ENCODE data around the gene ASTE1.

Gene ASTE1, protein sequence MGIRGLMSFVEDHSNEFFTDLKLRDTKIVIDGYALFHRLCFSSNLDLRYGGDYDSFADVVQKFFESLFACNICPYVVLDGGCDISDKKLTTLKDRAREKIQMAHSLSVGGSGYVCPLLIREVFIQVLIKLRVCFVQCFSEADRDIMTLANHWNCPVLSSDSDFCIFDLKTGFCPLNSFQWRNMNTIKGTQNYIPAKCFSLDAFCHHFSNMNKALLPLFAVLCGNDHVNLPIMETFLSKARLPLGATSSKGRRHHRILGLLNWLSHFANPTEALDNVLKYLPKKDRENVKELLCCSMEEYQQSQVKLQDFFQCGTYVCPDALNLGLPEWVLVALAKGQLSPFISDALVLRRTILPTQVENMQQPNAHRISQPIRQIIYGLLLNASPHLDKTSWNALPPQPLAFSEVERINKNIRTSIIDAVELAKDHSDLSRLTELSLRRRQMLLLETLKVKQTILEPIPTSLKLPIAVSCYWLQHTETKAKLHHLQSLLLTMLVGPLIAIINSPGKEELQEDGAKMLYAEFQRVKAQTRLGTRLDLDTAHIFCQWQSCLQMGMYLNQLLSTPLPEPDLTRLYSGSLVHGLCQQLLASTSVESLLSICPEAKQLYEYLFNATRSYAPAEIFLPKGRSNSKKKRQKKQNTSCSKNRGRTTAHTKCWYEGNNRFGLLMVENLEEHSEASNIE

DNA sequence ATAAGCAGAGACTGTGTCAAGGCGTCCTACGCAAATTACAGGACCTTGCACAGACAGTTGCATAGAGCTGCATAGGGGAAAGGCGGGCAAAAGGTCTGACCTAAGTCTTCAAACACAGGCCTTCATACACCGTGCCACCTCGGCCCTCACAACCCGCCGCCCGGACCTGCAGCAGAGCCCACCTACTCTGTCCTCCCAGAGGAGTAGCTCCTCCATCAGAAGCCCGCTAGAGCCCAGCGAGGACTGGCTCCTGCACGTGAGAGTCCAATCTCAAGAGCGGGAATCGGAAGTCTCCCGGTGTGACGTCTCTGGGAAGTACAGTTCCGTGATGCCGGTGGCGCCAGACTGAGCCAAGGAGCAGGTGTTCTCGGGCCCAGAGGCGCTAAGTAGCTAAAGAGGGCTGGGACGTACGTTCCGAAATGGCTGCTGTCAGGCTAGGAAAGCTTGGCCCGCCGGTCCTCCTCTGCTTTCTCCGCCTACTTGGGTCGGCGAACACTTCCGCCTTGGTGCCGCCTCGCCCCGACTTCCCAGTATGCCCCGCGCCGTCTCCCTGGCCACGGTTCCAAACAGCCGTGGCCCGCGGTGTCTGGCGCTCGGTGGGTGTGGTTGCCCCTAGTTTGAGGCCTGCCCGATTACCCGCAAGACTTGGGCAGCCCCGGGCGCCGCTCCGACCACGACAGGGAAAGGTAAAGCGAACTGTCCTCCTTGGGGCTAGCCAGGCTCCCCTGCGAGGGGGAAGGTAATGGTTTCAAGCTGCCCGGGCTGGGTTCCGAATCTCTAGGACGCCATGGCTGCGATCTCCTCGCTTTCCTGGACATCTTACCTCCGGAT, at the start of gene ASTE1, which contains the start of gene NEK11:
Gene ASTE1 (minus strand): TSS at position 505 of the 831 bp plus-strand sequence. CDS start 1,519 bp downstream, outside the sequence.
Gene NEK11 (plus strand): TSS at position 557 of the 831 bp plus-strand sequence. CDS start 2,832 bp downstream, outside the sequence.
- peak; percentile 75 for DNase-seq (ENCODE audit: low read depth)
- H3K4me3 ChIP-seq (ENCODE audit: control insufficient read depth, low read depth, low read length), result peak within 1 kb of the TSS; percentile 83
- TF ChIP-seq, protein P1, sequence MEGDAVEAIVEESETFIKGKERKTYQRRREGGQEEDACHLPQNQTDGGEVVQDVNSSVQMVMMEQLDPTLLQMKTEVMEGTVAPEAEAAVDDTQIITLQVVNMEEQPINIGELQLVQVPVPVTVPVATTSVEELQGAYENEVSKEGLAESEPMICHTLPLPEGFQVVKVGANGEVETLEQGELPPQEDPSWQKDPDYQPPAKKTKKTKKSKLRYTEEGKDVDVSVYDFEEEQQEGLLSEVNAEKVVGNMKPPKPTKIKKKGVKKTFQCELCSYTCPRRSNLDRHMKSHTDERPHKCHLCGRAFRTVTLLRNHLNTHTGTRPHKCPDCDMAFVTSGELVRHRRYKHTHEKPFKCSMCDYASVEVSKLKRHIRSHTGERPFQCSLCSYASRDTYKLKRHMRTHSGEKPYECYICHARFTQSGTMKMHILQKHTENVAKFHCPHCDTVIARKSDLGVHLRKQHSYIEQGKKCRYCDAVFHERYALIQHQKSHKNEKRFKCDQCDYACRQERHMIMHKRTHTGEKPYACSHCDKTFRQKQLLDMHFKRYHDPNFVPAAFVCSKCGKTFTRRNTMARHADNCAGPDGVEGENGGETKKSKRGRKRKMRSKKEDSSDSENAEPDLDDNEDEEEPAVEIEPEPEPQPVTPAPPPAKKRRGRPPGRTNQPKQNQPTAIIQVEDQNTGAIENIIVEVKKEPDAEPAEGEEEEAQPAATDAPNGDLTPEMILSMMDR (conservative IDR thresholded peaks at IDR 0.05; ENCODE audit: control insufficient read depth, insufficient read depth, low read depth, low read length), result no peak

DNA sequence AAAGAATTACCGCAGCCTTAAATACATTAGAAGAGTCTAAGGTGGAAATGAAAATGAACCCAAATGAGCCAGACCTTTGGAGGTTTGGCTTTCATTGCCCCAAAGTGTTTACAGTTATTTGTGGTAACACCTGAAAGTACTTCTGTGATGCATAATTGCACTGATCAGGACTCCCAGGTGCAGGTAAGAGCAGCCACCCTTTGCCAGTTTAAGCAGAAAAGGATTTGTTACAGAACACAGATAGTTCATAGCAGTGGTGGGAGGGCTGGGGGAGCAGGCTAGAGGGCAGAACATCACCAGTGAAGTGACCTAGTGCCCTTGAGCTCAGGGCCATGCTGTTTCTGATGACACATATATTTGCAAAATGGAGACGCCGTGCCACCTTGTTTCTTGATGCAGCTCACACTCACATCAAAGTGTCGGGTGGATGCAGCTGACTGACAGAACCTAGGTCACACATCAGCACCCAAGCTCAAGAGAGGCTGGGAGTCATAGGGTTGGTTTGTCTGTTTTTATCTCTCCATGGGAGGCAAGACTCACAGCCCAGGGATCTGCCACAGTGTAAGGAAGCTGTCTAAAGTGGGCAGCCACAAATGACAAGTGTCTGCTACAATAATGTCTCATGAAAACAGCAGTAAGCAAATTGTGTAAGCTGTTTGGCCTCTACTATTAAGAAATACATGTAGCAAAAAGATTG, 49.2 kb upstream of the ASTE1 start:
- DNase-seq (ENCODE audit: low read depth), result no peak
- no peak overlapping the region for H3K4me3 ChIP-seq (ENCODE audit: control insufficient read depth, low read depth, low read length)
- TF ChIP-seq, protein P1 (conservative IDR thresholded peaks at IDR 0.05; ENCODE audit: control insufficient read depth, insufficient read depth, low read depth, low read length), result no peak

DNA sequence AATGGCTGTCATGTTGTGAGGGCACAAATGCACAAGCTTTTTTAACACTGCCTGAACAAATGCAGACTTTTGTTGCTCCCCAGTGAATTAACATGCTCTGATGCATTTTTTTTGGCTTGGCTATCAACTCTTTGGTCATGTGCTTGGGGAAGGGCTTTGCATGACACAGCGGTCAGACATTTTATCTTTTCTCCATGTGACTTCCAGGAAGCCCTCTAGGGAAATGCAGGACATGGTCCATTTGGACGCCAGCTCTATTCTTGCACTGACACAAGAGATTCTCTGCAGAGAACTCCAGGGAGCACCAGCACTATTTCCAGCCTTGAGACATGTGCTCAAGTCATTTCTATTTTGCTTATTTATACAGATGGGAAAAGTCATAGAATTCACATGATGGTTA, 46.2 kb upstream of the ASTE1 start:
- H3K4me3 ChIP-seq (ENCODE audit: control insufficient read depth, low read depth, low read length), result no peak overlapping the region
- DNase-seq (ENCODE audit: low read depth), result peak; percentile 72
- TF ChIP-seq, protein P1 (conservative IDR thresholded peaks at IDR 0.05; ENCODE audit: control insufficient read depth, insufficient read depth, low read depth, low read length), result no peak

DNA sequence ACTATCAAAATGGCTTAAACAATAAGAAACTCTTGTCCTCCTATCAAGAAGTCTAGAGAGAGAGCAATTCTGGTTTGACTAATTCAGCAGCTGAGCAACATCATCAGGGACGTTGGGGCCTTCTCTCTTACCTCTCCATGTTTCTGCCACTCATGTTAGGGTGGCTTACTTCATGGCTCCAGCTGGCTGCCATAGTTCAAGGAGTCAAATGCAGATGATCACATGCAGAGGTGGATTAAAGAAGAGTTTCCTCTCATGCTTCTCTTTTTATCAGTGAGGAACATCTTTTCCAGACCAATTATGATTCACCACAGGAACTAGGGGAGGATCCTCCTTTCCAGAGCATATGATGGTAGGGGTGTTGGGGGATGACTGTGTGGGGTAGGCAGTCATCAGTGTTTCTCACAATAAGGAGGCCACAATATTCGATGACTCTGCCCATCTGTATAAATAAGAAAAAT, 45.5 kb upstream of the ASTE1 start:
- peak; percentile 76 for DNase-seq (ENCODE audit: low read depth)
- H3K4me3 ChIP-seq (ENCODE audit: control insufficient read depth, low read depth, low read length), result no peak overlapping the region
- TF ChIP-seq, protein P1 (conservative IDR thresholded peaks at IDR 0.05; ENCODE audit: control insufficient read depth, insufficient read depth, low read depth, low read length), result no peak

DNA sequence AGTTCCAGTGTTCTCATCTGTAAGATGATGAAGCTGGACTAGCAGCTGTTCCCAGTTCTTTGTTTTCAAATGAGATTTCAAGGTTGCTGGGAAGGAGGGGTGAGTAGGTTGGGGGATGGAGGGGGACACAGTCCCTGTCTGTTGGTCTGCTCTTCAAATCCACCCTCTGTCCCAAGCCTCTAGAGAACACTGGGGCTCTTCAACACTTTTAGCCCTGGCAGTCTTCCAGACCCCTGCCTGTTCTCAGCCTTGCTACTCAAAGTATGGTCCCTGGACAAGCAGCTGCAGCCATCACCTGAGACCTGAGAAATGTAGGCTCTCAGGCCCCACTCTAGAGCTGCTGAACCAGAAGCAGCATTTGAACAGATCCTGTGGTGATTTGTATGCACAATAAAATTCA, 41.4 kb upstream of the ASTE1 start:
- no peak for DNase-seq (ENCODE audit: low read depth)
- TF ChIP-seq, protein P1 (conservative IDR thresholded peaks at IDR 0.05; ENCODE audit: control insufficient read depth, insufficient read depth, low read depth, low read length), result no peak
- H3K4me3 ChIP-seq (ENCODE audit: control insufficient read depth, low read depth, low read length), result no peak overlapping the region

Data from fibroblast of mammary gland (primary cell).